LNCAP (cell line): ENCODE data around the gene SNX24.

Experiments
- TF ChIP-seq, protein P1 (sequence below): fragments of 450-650 bp; IDR thresholded peaks from 2 replicates; pipeline ENCODE4 v1.5.1; 2017; ENCODE audit warnings: mild to moderate bottlenecking

SNX24 gene

DNA sequence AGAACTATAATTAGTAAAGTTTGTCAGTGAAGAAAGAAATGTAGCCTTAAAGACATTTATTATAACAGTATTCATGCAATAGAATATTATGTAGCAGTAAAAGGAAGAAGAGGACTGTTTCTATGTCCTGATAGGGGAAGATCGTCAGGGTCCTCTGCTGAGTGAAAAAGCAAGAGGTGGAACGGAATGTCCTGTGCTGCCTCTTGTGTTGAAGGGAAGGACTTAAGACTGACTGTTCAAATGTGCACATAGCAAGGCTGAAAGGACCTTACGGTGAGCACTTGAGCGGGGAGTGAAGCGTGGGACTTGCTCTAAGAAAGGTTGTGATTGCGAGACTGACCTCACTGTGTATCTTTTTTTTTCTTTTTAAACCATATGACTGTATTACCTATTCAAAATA lies 63.2 kb downstream of the SNX24 start:
- TF ChIP-seq, protein P1, sequence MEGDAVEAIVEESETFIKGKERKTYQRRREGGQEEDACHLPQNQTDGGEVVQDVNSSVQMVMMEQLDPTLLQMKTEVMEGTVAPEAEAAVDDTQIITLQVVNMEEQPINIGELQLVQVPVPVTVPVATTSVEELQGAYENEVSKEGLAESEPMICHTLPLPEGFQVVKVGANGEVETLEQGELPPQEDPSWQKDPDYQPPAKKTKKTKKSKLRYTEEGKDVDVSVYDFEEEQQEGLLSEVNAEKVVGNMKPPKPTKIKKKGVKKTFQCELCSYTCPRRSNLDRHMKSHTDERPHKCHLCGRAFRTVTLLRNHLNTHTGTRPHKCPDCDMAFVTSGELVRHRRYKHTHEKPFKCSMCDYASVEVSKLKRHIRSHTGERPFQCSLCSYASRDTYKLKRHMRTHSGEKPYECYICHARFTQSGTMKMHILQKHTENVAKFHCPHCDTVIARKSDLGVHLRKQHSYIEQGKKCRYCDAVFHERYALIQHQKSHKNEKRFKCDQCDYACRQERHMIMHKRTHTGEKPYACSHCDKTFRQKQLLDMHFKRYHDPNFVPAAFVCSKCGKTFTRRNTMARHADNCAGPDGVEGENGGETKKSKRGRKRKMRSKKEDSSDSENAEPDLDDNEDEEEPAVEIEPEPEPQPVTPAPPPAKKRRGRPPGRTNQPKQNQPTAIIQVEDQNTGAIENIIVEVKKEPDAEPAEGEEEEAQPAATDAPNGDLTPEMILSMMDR: no peak

DNA sequence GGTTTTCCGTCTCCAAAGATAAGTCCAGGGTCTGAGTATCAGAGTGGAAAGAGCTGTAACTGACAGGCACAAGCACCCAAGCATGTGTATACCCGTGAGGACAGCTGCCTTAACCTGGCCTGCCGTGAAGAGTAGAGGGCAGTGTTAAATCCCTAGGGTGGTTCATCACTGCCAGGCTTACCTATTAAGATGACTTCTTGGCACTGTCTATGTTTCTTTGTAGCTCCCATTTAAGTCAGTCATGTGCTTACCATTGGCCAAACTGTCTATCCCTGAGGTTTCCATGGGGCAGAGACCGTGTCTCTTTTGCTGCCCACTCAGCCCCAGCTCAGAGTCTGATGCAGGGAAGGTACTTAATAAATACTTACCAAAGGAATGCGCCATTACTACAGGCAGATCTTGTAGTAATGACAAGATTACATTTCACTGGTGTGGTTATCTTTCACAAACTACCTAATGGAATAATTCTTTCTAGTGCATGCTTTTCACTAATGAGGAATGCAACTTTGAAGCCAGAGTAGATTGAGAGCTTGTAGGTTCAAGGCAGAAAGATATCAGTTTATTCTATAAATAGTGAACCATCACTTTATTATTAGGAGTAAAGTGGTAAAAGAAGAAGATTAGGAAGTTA lies 64.2 kb downstream of the SNX24 start:
- TF ChIP-seq, protein P1: no peak

DNA sequence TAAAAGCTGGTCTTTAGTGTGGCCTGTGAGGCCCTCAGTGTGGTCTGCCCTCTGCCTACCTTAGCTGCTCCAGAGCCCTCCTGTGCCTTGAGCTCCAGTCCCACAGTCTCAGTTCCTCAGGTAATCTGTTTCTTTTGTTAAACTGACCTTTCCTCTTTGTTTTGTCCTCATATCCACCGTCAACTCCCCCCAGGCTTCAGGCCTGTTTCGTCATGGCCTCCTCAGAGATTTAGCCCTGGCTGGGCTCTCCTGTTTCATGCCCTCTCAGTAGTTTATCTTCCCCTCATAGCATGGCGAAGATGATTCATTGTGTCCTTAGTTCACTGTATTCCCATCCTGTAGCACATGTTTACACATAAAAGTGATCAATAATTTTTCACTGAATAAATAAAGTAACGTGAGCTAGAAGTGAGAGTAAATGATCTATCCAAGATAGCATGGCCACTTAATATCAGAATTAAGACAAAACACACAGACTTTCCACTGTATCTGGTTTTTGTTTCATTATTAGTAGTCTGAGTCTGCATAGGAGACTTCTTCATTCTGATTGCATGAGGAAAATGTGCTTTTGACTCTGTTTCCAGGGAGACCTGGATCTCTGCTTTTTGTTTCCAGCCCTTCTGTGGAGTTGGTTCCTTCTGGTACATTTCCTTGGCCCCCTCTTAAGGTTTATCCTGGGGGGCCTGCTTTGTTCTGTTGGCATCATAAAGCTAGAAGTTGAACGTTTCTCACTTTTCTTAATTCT lies 70.5 kb downstream of the SNX24 start:
- TF ChIP-seq, protein P1: no peak

- TF ChIP-seq, protein P1: no peak
Measured at GRCh38 chr5:122916490-122916889, 71.1 kb downstream of the SNX24 start.

GRCh38 chr5:122919969-122920368 lies 74.6 kb downstream of the SNX24 start:
- TF ChIP-seq, protein P1: no peak

- TF ChIP-seq, protein P1: no peak
Measured at GRCh38 chr5:122921826-122922225, 76.4 kb downstream of the SNX24 start.

DNA sequence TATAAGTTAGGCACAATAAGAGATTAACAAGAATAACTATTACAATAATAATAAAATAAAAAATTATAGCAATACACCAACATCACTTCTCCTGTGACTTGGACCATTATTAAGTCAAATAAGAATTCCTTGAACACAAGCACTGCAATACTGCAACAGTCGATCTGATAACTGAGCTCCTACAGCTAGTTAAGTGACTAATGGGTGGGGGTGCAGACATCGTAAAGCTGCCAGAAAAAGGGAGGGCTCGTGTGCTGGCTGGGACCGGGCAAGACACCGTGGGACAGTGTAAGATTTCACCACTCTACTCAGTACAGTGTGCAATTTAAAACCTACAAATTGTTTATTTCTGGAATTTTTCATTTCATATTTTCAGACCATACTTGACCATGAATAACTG lies 78.8 kb downstream of the SNX24 start:
- TF ChIP-seq, protein P1: no peak
